Fibroblast of mammary gland (primary cell): ENCODE results near the gene FCRL4.

Experiments
- DNase-seq: peaks from one replicate; pipeline ENCODE4 v3.0.0-alpha.2; 2010; ENCODE audit warnings: low read depth
- H3K4me3 ChIP-seq: 2 replicates; pipeline ENCODE4 v1.5.1; 2011; ENCODE audit warnings: low read depth, mild to moderate bottlenecking, low read length, moderate library complexity; ENCODE audit not compliant: control insufficient read depth
- TF ChIP-seq, protein P1 (sequence below): conservative IDR thresholded peaks from 2 replicates; pipeline ENCODE4 v1.5.1; 2011; ENCODE audit warnings: low read depth, low read length, inconsistent platforms; ENCODE audit not compliant: control insufficient read depth, insufficient read depth

Gene FCRL4

DNA sequence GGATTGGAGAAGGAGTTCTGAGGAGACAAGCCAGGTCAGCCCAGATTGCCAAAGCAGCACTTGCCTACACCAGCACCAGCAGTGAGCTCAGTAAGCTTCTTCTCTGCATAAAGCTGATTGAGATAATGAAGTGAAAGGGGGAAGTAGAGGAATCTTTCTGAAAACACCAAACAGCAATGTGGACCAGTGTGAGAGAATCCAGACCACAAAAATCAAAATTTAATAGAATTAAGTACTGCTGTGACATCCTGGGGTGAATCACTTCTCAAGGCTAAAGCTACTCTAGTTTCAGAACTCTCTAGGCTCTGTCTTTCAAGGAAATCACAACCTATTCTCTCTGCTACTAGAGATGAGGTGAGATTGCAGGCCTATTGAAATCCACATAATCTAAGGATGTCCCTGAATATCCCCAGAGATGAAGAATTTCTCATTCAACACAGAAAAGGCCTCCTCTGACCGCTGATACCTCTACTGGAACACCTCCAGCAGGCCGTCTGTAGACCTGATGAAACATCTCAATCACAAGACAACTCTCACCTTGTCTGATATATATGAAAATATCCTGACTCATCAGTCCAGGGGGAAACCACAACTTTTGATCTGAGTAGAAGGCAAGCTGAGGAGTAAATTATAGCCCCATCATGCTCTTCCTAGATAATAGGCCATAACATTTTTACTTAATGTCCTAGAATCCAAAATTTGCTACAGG is at the start of gene FCRL4:
Gene FCRL4, minus strand, starts transcription at position 127 of the 709 bp plus-strand sequence. CDS start 141 bp downstream, outside the sequence.
- TF ChIP-seq, protein P1, sequence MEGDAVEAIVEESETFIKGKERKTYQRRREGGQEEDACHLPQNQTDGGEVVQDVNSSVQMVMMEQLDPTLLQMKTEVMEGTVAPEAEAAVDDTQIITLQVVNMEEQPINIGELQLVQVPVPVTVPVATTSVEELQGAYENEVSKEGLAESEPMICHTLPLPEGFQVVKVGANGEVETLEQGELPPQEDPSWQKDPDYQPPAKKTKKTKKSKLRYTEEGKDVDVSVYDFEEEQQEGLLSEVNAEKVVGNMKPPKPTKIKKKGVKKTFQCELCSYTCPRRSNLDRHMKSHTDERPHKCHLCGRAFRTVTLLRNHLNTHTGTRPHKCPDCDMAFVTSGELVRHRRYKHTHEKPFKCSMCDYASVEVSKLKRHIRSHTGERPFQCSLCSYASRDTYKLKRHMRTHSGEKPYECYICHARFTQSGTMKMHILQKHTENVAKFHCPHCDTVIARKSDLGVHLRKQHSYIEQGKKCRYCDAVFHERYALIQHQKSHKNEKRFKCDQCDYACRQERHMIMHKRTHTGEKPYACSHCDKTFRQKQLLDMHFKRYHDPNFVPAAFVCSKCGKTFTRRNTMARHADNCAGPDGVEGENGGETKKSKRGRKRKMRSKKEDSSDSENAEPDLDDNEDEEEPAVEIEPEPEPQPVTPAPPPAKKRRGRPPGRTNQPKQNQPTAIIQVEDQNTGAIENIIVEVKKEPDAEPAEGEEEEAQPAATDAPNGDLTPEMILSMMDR = no peak
- DNase-seq = no peak
- no peak within 1 kb of the TSS for H3K4me3 ChIP-seq

DNA sequence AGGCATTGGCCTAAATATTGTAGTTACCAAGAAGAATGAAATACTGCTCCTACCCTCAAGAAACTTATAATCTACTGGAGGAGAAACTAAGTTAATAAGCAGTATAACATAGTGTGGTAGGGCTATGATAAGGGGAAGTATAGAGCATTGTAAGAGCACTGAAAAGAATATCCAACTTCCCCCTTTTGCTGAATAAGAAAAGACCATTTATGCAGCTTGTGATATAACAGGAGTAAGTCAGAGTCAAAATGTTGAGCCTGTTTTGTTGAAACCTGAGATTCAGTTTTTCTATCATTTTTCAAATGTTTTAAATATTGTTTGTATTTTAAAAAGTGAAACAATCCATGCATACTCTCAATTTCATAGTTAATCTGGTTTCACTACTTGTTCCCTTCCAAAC is 48.3 kb upstream of the FCRL4 start:
- no peak overlapping the region for H3K4me3 ChIP-seq
- TF ChIP-seq, protein P1 = no peak
- no peak for DNase-seq

DNA sequence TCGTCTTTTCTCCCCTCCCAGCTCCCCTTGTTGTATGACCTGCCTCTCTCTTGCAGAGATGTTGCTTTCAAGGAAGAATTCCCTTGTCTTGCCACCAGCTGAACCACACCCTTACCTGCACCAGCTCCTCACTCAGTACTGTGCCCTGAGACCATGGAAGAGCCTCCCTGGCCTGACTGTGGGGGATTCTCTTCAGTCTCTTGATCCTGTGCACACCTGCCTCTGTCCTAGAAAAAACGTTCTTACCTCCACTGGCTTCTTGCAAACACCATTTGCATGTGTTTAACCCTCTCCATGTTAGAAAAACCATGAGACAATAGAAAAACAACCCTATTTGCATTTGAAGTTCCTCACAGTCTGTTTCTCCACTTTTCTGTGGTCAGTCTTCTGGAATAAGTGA is 43.3 kb upstream of the FCRL4 start:
- no peak for DNase-seq
- TF ChIP-seq, protein P1 = no peak

DNA sequence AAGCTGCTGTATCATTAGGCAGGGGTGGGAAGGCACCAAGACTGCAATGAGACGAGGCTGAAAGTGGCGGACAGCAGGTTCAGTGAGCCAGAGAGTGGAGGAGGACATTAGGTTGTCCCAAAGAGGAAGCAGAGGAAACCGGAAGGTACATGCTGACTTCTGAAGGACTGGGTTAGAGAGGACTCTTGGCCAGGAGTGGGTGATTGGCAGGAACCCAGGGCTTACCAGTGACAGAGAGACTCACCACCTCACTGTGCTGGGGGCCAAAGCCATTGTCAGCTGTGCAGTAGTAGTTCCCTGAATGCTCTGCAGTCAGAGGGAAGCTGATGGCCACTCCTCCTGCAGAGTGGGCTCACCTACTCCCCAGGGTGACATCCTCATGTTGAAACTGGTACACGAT is 41.9 kb upstream of the FCRL4 start:
- TF ChIP-seq, protein P1 = no peak
- no peak overlapping the region for H3K4me3 ChIP-seq
- DNase-seq = no peak

More for the DNA sequence above, 43.3 kb upstream of the FCRL4 start:
- no peak overlapping the region for H3K4me3 ChIP-seq

DNA sequence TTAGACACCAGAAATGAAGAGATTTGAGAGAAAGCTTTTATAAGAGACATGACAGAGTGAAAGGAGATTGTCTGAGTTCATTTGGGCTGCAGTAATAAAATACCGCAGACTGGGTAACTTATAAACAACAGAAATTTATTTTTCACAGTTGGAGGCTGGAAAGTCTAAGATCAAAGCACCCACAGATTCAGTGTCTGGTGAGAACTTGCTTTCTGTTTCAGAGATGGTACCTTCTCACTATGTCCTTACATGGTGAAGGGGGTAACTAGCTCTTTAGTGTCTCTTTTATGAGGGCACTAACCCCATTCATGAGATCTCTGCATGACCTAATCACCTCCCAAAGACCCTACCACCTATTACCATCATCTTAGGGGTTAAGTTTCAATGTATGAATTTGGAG is 30.9 kb upstream of the FCRL4 start:
- H3K4me3 ChIP-seq = no peak overlapping the region
- DNase-seq = no peak
- TF ChIP-seq, protein P1 = no peak

DNA sequence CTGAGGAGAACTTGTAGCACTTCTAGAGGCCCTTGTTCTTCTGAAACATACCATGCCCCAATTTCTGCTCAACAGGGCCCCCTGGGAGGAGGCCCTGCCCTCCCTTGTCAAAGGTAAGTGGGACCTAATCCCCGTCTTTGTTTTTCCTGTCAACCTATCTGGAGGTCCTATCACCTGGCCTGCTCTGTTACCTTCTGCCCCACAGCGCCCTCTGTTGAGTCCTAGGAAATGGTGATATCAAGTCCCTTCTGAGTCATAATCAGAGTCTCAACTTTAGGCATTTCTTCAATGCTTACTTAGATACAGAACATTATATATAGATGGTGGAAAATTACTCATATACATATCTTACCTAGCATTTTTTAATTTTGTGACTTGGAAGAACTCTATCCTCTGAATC is 28.2 kb upstream of the FCRL4 start:
- H3K4me3 ChIP-seq = no peak overlapping the region
- TF ChIP-seq, protein P1 = no peak
- DNase-seq = no peak
